Upper lobe of left lung (tissue), 6 donors: ENCODE data around the gene SEMA7A. TPM values are rescaled to one million over a fixed set of nuclear protein-coding genes. Genes with fewer than 3 reads are reported as not detected.

Experiments used
- ATAC-seq, 2 donors: fragments of 200-7000 bp; cut with Tn5 transposase; one replicate each; pipeline ENCODE4 v1.9.1; 2022; ENCODE audit warnings: mild to moderate bottlenecking in 2 of 2, moderate library complexity in 2 of 2; ENCODE audit not compliant: low FRiP score in 2 of 2
- DNase-seq, 2 donors: peaks; one replicate each; pipeline ENCODE4 v3.0.0-alpha.2; 2019 to 2020
- H3K27ac ChIP-seq, 4 donors: fragments of 200-600 bp; sonication (generic); one replicate each; pipeline ENCODE4 v1.5.1; 2016 to 2019
- H3K27me3 ChIP-seq, 4 donors: fragments of 200-600 bp; sonication (generic); one replicate each; pipeline ENCODE4 v1.5.1; 2017 to 2019
- H3K36me3 ChIP-seq, 4 donors: fragments of 200-600 bp; sonication (generic); one replicate each; pipeline ENCODE4 v1.5.1; 2016 to 2019
- H3K4me1 ChIP-seq, 4 donors: fragments of 200-600 bp; sonication (generic); one replicate each; pipeline ENCODE4 v1.5.1; 2018 to 2019
- H3K4me3 ChIP-seq, 4 donors: fragments of 200-600 bp; sonication (generic); one replicate each; pipeline ENCODE4 v1.5.1; 2017 to 2019; ENCODE audit warnings: mild to moderate bottlenecking in 2 of 4, moderate library complexity in 1 of 4
- H3K9me3 ChIP-seq, 4 donors: fragments of 200-600 bp; sonication (generic); one replicate each; pipeline ENCODE4 v1.5.1; 2018 to 2019
- CTCF ChIP-seq, 6 experiments: fragments of 450-650 bp in 4 of 6; fragments of 200-600 bp in 2 of 6; sonication (generic) in 2 of 6; IDR thresholded peaks; one replicate each; pipeline ENCODE4 v1.5.1; 2016 to 2019; ENCODE audit warnings: antibody characterized with exemption in 6 of 6
- EP300 ChIP-seq, 4 donors: sonication (generic); formaldehyde crosslinking; IDR thresholded peaks; one replicate each; pipeline ENCODE4 v1.5.1; 2017; ENCODE audit warnings: antibody characterized with exemption in 4 of 4, control low read depth in 2 of 4
- POLR2A ChIP-seq, 4 donors: fragments of 450-650 bp; IDR thresholded peaks; one replicate each; pipeline ENCODE4 v1.5.1; 2016 to 2017; ENCODE audit warnings: antibody characterized with exemption in 4 of 4, mild to moderate bottlenecking in 2 of 4
- POLR2AphosphoS5 ChIP-seq, 2 donors: sonication (generic); formaldehyde crosslinking; IDR thresholded peaks; one replicate each; pipeline ENCODE4 v1.5.1; 2017; ENCODE audit warnings: antibody characterized with exemption in 2 of 2
- WGBS, 2 donors: methylation state at CpG; one replicate each; pipeline ENCODE4 v1.1.5; 2017 to 2018; 5-methylcytosine and 5-hydroxymethylcytosine counted together
- total RNA-seq, 6 donors: library from RNA; depleted of rRNA in 4 of 6; stranded (reverse); fragments of >200 nt in 4 of 6; gene quantifications; one replicate each; pipeline versions ENCODE4 v1.1.0 to v1.2.1, GENCODE V29; 2016 to 2021
- donor health status: DM: no; HTN: no; CAD: no; lungs with moderate emphysema.
- donor health status: DM: no; HTN: yes; CAD: no; lungs with severe emphysema.

Gene SEMA7A
- total RNA-seq, 6 donors from 2014 or later: 1.0 to 9.1 (median 5.3) TPM

- Histone ChIP-seq H3K9me3 (no peaks in the 10 kb centered on the region), H3K27ac (peak overlapping the region in 1 of 4 donors; percentile 51), H3K36me3 (no peaks in the 10 kb centered on the region), H3K4me1 (peaks cover 0 to 9% (median 7%) of the 10 kb centered on the region in 4 donors), H3K4me3 (no peak overlapping the region), H3K27me3 (no peaks in the 10 kb centered on the region)
- ATAC-seq (peak in 1 of 2 donors; percentile 4), DNase-seq (peak in 1 of 2 donors; percentile 30)
- TF ChIP-seq POLR2AphosphoS5 (IDR thresholded peaks at IDR 0.05) (no peak), CTCF (IDR thresholded peaks at IDR 0.05) (no peak), POLR2A (IDR thresholded peaks at IDR 0.05) (no peak), EP300 (IDR thresholded peaks at IDR 0.05) (no peak)
- 70 to 87% methylated on average over 7 to 14 of the region's 14 CpGs for WGBS, 2 donors
Observed at GRCh38 chr15:74422652-74423430, 10.9 kb downstream of the SEMA7A start.

GRCh38 chr15:74422265-74422651 is 11.5 kb downstream of the SEMA7A start:
- Histone ChIP-seq H3K9me3 (no peaks in the 10 kb centered on the region), H3K36me3 (no peaks in the 10 kb centered on the region), H3K4me3 (no peak overlapping the region), H3K27me3 (no peaks in the 10 kb centered on the region), H3K4me1 (peaks cover 0 to 9% (median 7%) of the 10 kb centered on the region in 4 donors), H3K27ac (peak overlapping the region in 1 of 4 donors; percentile 51)
- WGBS, 2 donors: 79 to 83% methylated on average over 2 to 9 of the region's 9 CpGs
- TF ChIP-seq POLR2A (IDR thresholded peaks at IDR 0.05) (no peak), CTCF (IDR thresholded peaks at IDR 0.05) (no peak), POLR2AphosphoS5 (IDR thresholded peaks at IDR 0.05) (no peak), EP300 (IDR thresholded peaks at IDR 0.05) (no peak)
- ATAC-seq (no peak), DNase-seq (peak in 1 of 2 donors; percentile 36)

GRCh38 chr15:74421302-74422245 is 12.2 kb downstream of the SEMA7A start:
- 92 to 93% methylated on average over 13 to 20 of the region's 20 CpGs for WGBS, 2 donors
- Histone ChIP-seq H3K27ac (peak overlapping the region in 2 of 4 donors; percentile 44 to 51), H3K9me3 (no peaks in the 10 kb centered on the region), H3K36me3 (peaks cover 0 to under 1% (median 0%) of the 10 kb centered on the region in 4 donors), H3K4me3 (no peak overlapping the region), H3K4me1 (peaks cover 0 to 9% (median 7%) of the 10 kb centered on the region in 4 donors), H3K27me3 (no peaks in the 10 kb centered on the region)
- ATAC-seq (no peak), DNase-seq (peak in 1 of 2 donors; percentile 48)
- TF ChIP-seq EP300 (IDR thresholded peaks at IDR 0.05) (no peak), CTCF (IDR thresholded peaks at IDR 0.05) (no peak), POLR2AphosphoS5 (IDR thresholded peaks at IDR 0.05) (no peak), POLR2A (IDR thresholded peaks at IDR 0.05) (no peak)

- WGBS, 2 donors: 70 to 79% methylated on average over 5 to 9 of the region's 10 CpGs
- H3K36me3 ChIP-seq: peaks cover 0 to 7% (median 0%) of the 10 kb centered on the region in 4 donors
- no peaks in the 10 kb centered on the region for H3K27me3 ChIP-seq
- no peak overlapping the region for H3K4me3 ChIP-seq
- H3K4me1 ChIP-seq: peaks cover 0 to 9% (median 7%) of the 10 kb centered on the region in 4 donors
- no peak for ATAC-seq
- H3K9me3 ChIP-seq: no peaks in the 10 kb centered on the region
- no peak overlapping the region for H3K27ac ChIP-seq
- no peak for DNase-seq
- no peak for TF ChIP-seq EP300 (IDR thresholded peaks at IDR 0.05)
- no peak for TF ChIP-seq POLR2A (IDR thresholded peaks at IDR 0.05)
- TF ChIP-seq POLR2AphosphoS5 (IDR thresholded peaks at IDR 0.05): no peak
- TF ChIP-seq CTCF (IDR thresholded peaks at IDR 0.05): no peak
Observed at GRCh38 chr15:74420193-74420905, 13.4 kb downstream of the SEMA7A start.
